Measurements from ENCODE around the gene MCAT.

DNA sequence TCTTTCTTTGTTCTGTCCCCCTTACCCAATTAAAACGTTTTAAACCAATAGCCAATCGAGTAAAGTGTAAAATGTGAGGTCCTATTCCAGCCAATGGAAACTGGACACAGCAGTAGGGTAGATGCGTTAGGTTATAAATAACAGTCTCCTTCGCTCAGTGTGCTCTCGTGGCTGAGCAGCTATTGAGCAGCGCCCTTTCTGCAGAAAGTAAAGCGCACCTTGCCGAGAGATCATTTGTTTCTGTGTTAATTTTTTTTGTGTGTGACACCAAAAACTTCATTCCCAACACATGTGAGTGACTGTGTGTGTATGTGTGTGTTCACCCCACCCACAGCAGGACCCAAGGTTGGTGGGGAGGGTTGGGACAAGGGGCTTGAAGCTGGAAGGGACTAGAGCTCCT is 46.8 kb downstream of the MCAT start:
- TF ChIP-seq POLR2AphosphoS5 (IDR thresholded peaks at IDR 0.05; ENCODE audit: borderline replicate concordance, low read depth, low read length) = no peak
- no peak for TF ChIP-seq FOXP2 (optimal IDR thresholded peaks at IDR 0.05; ENCODE audit: control extremely low read depth, extremely low read length, insufficient read depth)
- TF ChIP-seq EZH2 (IDR thresholded peaks at IDR 0.05) = no peak
